GM21786 (cell line): ENCODE data around the gene IFT22.
"Not testable (repeated sequence)": the region's sequence is repeated elsewhere in the genome, so short reads cannot be mapped to it uniquely, and the experiment has no call there.

Experiments used
- ATAC-seq: cut with Tn5 transposase; IDR thresholded peaks from one replicate; pipeline ENCODE4 v1.9.1; 2021; ENCODE audit not compliant: unreplicated experiment

IFT22 gene

GRCh38 chr7:101278461-101279292, 42.9 kb downstream of the IFT22 start:
- no peak for ATAC-seq

GRCh38 chr7:101277155-101277554, 44.5 kb downstream of the IFT22 start:
- ATAC-seq, result no peak

GRCh38 chr7:101273206-101273605, 48.4 kb downstream of the IFT22 start:
- ATAC-seq, result no peak

GRCh38 chr7:101271021-101271420, 50.6 kb downstream of the IFT22 start:
- ATAC-seq, result no peak

DNA sequence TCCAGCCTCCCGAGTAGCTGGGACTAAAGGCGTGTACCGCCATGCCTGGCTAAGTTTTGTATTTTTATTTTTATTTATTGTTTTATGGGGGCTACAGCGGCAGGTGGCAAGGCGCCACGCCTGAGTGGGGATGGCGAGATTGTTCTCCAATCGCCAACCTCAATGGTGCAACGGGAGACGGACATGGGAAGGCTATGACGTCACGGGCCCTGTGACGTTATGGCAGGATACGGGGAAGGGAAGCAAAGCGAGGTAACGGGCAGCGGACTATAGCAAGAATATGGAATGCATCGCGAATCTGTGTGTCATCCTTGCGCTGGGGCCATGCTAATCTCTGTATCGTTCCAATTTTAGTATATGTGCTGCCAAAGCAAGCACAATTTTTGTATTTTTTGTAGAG, 51.9 kb downstream of the IFT22 start:
- no peak for ATAC-seq

GRCh38 chr7:101265622-101266516, 55.7 kb downstream of the IFT22 start:
- ATAC-seq, result no peak

- ATAC-seq, result not testable (repeated sequence)
Observed at GRCh38 chr7:101264102-101264706, 57.4 kb downstream of the IFT22 start.
